Fibroblast of lung (primary cell): ENCODE data around the gene NHERF1.

Source experiments
- CTCF ChIP-seq, 2 donors: IDR thresholded peaks in 1 of 2; conservative IDR thresholded peaks in 1 of 2; 1 replicate in 1 of 2; 2 replicates in 1 of 2; pipeline ENCODE4 v1.5.1; 2011 to 2012; ENCODE audit warnings: low read length in 2 of 2, control low read depth in 1 of 2, inconsistent platforms in 1 of 2, low read depth in 1 of 2, mild to moderate bottlenecking in 1 of 2
- EZH2 ChIP-seq: IDR thresholded peaks from 2 replicates; pipeline ENCODE4 v1.5.1; 2012; ENCODE audit warnings: low read length, control low read depth, mild to moderate bottlenecking; ENCODE audit errors: missing control alignments

GRCh38 chr17:74800531-74800930 is 52.1 kb downstream of the NHERF1 start:
- no peak for TF ChIP-seq CTCF (conservative IDR thresholded peaks at IDR 0.05 in 1 of 2, IDR thresholded peaks at IDR 0.05 in 1 of 2; ENCODE audit: low read depth in 1 of 2, low read length in 2 of 2)
- TF ChIP-seq EZH2: no peak
